Activated T-cell treated with anti-CD3 and anti-CD28 coated beads, Interleukin-2, amount 50 U/mL, for 72 hours (primary cell): Measurements from ENCODE around the gene SHISA7. TPM values are rescaled to one million over a fixed set of nuclear protein-coding genes. Genes with fewer than 3 reads are reported as not detected.

Experiments used
- ATAC-seq, 2 donors: fragments of 150-1000 bp; cut with Tn5 transposase; replicated peaks in 1 of 2; 2 replicates each; pipeline ENCODE4 v1.10.0; 2021; ENCODE audit warnings: moderate library complexity in 2 of 2, mild to moderate bottlenecking in 1 of 2
- DNase-seq, 2 donors: peaks; one replicate each; pipeline ENCODE4 v3.0.0; 2021 to 2022; ENCODE audit warnings: mixed read lengths in 1 of 2
- H3K27ac Mint-ChIP-seq: one replicate; pipeline ENCODE4 v1.8.0; 2022; ENCODE audit warnings: mild to moderate bottlenecking, moderate library complexity, mixed read lengths
- H3K27me3 Mint-ChIP-seq: one replicate; pipeline ENCODE4 v1.8.0; 2022; ENCODE audit warnings: low read depth, mixed read lengths
- H3K36me3 Mint-ChIP-seq, 2 donors: one replicate each; pipeline ENCODE4 v1.8.0; 2022; ENCODE audit warnings: mixed read lengths in 2 of 2, mild to moderate bottlenecking in 1 of 2; ENCODE audit not compliant: insufficient read depth in 2 of 2
- H3K4me1 Mint-ChIP-seq: one replicate; pipeline ENCODE4 v1.8.0; 2022; ENCODE audit warnings: low read depth, mixed read lengths
- H3K4me3 Mint-ChIP-seq, 2 donors: one replicate each; pipeline ENCODE4 v1.8.0; 2022; ENCODE audit warnings: mild to moderate bottlenecking in 2 of 2, mixed read lengths in 2 of 2, moderate library complexity in 2 of 2
- H3K9me3 Mint-ChIP-seq, 2 donors: one replicate each; pipeline ENCODE4 v1.8.0; 2022; ENCODE audit warnings: mixed read lengths in 2 of 2
- total RNA-seq, 2 donors: library from RNA; stranded (reverse); gene quantifications; one replicate each; pipeline ENCODE4 v1.2.3, GENCODE V29; 2022

Gene SHISA7
- total RNA-seq: under 1 TPM in 1 of 2 donors, not detected in 1; 0.17 TPM

- peaks cover 0 to 2% of the 10 kb centered on the region in 2 donors for H3K9me3 Mint-ChIP-seq
- peaks cover 25% of the 10 kb centered on the region for H3K4me1 Mint-ChIP-seq
- H3K27me3 Mint-ChIP-seq: peaks cover 62% of the 10 kb centered on the region
- H3K36me3 Mint-ChIP-seq: peaks cover 5 to 6% of the 10 kb centered on the region in 2 donors
- peak within 1 kb of the TSS; percentile 44 to 53 for H3K4me3 Mint-ChIP-seq
- H3K27ac Mint-ChIP-seq: no peak within 1 kb of the TSS
- DNase-seq (no peak), ATAC-seq (no peak)
Observed at GRCh38 chr19:55443045-55443823, at the start of gene SHISA7. SHISA7 (minus strand) TSS chr19:55443300; CDS start chr19:55442863, 437 bp downstream.

- H3K9me3 Mint-ChIP-seq: no peaks in the 10 kb centered on the region
- ATAC-seq (no peak), DNase-seq (no peak)
- no peaks in the 10 kb centered on the region for H3K27me3 Mint-ChIP-seq
- no peak overlapping the region for H3K4me3 Mint-ChIP-seq
- H3K27ac Mint-ChIP-seq: no peak overlapping the region
- peaks cover 3% of the 10 kb centered on the region for H3K4me1 Mint-ChIP-seq
- no peaks in the 10 kb centered on the region for H3K36me3 Mint-ChIP-seq
Observed at GRCh38 chr19:55492362-55492944, 49.4 kb upstream of the SHISA7 start.

GRCh38 chr19:55491546-55492360 lies 48.7 kb upstream of the SHISA7 start:
- no peaks in the 10 kb centered on the region for H3K36me3 Mint-ChIP-seq
- ATAC-seq (no peak), DNase-seq (no peak)
- H3K27me3 Mint-ChIP-seq: no peaks in the 10 kb centered on the region
- H3K9me3 Mint-ChIP-seq: no peaks in the 10 kb centered on the region
- H3K27ac Mint-ChIP-seq: no peak overlapping the region
- H3K4me1 Mint-ChIP-seq: peaks cover 10% of the 10 kb centered on the region
- no peak overlapping the region for H3K4me3 Mint-ChIP-seq

DNA sequence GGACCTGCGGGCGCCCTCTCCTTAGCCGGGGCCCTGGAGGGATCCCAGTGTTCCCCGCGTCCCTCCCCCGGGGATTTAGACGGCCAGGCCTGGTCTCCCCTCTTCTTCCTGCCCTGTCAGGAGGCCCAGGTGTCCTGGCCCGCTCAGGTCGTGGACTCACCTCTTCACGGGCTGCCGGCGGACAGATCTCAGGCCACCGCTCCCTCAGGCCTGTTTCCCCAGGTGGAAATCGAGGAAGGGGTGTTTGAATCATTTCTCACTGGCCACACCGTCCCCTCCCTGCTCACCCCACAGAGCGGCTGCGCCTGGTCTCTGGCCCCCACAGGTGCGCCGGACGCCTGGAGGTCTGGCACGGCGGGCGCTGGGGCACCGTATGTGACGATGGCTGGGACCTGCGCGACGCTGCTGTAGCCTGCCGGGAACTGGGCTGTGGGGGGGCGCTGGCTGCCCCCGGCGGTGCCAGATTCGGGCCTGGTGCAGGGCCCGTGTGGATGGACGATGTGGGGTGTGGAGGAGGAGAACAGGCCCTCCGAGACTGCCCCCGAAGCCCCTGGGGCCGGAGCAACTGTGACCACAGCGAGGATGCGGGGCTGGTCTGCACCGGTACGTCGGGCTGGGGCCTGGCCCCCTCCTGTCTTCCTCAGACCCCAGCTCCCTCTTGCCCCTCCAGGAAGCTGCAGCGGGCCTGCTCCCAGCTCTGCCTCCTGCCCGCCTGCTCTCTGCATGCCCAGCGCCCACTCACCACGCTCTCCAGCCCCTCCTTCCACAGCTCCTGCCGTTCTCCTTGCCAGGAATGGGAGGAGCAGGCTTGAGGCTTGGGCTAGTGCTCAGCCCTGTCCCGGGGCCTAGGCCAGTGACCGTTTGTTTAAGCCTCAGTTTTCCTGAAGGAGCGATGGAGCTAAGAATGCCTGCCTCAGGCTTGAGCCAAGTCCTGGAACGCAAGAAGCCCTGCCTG lies 47.7 kb upstream of the SHISA7 start:
- Mint-ChIP-seq H3K4me3 (no peak overlapping the region), H3K4me1 (peaks cover 15% of the 10 kb centered on the region), H3K9me3 (no peaks in the 10 kb centered on the region), H3K36me3 (peaks cover 0 to 1% of the 10 kb centered on the region in 2 donors), H3K27me3 (no peaks in the 10 kb centered on the region), H3K27ac (no peak overlapping the region)
- DNase-seq (no peak), ATAC-seq (no peak)

DNA sequence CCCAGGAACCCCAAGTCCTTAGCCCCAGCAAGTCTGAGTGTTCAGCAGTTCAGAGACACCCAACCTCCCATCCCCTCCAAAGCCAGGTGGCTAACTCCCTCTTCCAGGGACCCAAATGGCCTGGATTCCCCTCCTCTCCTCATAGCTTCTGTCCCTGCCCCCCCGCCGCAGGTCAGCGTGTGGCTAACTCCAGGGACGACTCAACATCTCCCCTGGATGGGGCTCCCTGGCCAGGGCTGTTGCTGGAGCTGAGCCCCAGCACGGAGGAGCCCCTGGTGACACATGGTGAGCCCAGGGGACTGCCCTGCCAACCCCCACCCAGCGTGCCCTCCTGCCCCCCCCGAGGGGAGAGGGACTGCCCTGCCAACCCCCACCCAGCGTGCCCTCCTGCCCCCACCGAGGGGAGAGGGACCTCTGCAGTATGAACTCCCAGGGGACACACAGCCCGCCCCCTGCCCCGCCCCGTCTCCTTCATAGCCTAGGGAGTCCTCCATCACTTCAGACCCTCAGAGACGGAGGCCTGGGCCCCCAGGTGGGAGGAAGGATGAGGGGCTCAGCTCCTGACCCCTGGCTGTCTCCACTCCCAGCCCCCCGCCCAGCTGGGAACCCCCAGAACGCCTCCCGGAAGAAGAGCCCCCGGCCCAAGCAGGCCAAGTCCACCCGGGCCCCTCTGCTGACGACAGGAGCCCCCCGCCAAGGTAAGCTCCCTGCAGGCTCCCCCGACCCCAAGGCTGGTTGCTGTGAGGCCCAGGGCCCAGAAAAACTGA lies 46.8 kb upstream of the SHISA7 start:
- Mint-ChIP-seq H3K27ac (no peak overlapping the region), H3K36me3 (peaks cover 0 to 1% of the 10 kb centered on the region in 2 donors), H3K9me3 (no peaks in the 10 kb centered on the region), H3K4me1 (peaks cover 15% of the 10 kb centered on the region), H3K4me3 (no peak overlapping the region), H3K27me3 (no peaks in the 10 kb centered on the region)
- no peak for DNase-seq
- no peak for ATAC-seq

DNA sequence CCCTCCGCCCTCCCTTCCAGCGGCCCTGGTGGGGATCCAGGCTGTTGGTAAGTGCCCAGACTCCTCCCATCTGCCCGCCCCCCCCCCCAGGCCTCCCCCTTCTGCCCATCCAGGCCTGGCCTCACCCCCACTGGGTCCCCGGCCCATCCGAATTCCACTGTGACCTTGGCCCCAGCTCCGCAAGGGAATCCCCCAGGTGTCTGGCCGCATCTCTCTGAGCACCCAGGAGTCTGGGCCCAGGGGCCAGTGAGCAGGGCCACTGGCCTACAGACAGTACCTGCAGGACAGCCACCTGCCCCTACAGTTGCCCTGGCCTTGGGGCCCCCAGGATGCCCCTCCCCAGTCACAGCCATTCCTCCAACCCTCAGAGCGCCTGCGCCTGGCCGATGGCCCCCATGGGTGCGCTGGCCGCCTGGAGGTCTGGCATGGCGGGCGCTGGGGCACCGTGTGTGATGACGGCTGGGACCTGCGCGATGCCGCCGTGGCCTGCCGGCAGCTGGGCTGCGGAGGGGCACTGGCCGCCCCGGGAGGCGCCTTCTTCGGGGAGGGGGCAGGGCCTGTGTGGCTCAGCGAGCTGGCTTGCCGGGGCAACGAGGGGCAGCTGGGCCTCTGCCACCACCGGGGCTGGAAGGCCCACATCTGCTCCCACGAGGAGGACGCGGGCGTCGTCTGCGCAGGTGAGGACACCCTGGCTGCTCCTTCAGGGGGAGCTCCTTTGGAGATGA lies 46.0 kb upstream of the SHISA7 start:
- no peak for ATAC-seq
- H3K27me3 Mint-ChIP-seq: no peaks in the 10 kb centered on the region
- no peak overlapping the region for H3K4me3 Mint-ChIP-seq
- DNase-seq: no peak
- H3K9me3 Mint-ChIP-seq: no peaks in the 10 kb centered on the region
- no peak overlapping the region for H3K27ac Mint-ChIP-seq
- H3K4me1 Mint-ChIP-seq: peaks cover 15% of the 10 kb centered on the region
- H3K36me3 Mint-ChIP-seq: peaks cover 0 to 1% of the 10 kb centered on the region in 2 donors

GRCh38 chr19:55487924-55488687 lies 45.0 kb upstream of the SHISA7 start, which contains the start of gene SSC5D:
SSC5D (plus strand) TSS chr19:55488436; CDS start chr19:55488590, 154 bp downstream.
- peaks cover 15% of the 10 kb centered on the region for H3K4me1 Mint-ChIP-seq
- ATAC-seq (no peak), DNase-seq (no peak)
- H3K36me3 Mint-ChIP-seq: peaks cover 0 to 1% of the 10 kb centered on the region in 2 donors
- no peaks in the 10 kb centered on the region for H3K27me3 Mint-ChIP-seq
- H3K9me3 Mint-ChIP-seq: no peaks in the 10 kb centered on the region
- H3K27ac Mint-ChIP-seq: no peak within 1 kb of the TSS
- peak within 1 kb of the TSS; percentile 44 to 68 for H3K4me3 Mint-ChIP-seq

- Mint-ChIP-seq H3K4me1 (peaks cover 15% of the 10 kb centered on the region), H3K27me3 (no peaks in the 10 kb centered on the region), H3K4me3 (peak overlapping the region; percentile 44 to 68), H3K27ac (no peak overlapping the region), H3K36me3 (peaks cover 0 to 1% of the 10 kb centered on the region in 2 donors), H3K9me3 (no peaks in the 10 kb centered on the region)
- peak; percentile 39 to 45 for DNase-seq
- peak; percentile 22 to 52 for ATAC-seq
Observed at GRCh38 chr19:55486971-55487923, 44.1 kb upstream of the SHISA7 start.

GRCh38 chr19:55486043-55486970 lies 43.2 kb upstream of the SHISA7 start:
- Mint-ChIP-seq H3K36me3 (peaks cover 0 to 1% of the 10 kb centered on the region in 2 donors), H3K4me1 (peaks cover 15% of the 10 kb centered on the region), H3K27me3 (no peaks in the 10 kb centered on the region), H3K4me3 (peak overlapping the region; percentile 59 to 78), H3K27ac (peak overlapping the region; percentile 1), H3K9me3 (no peaks in the 10 kb centered on the region)
- ATAC-seq (no peak), DNase-seq (no peak)
